Heart left ventricle (tissue), 16 donors: Measurements from ENCODE around the gene MIS18BP1. TPM values are rescaled to one million over a fixed set of nuclear protein-coding genes. Genes with fewer than 3 reads are reported as not detected.

ENCODE experiments used
- ATAC-seq, 4 donors: fragments of 200-7000 bp; cut with Tn5 transposase; one replicate each; pipeline ENCODE4 v1.9.1; 2020 to 2022; ENCODE audit warnings: moderate library complexity in 4 of 4, mild to moderate bottlenecking in 3 of 4, moderate number of reproducible peaks in 1 of 4
- DNase-seq, 5 donors: peaks; one replicate each; pipeline ENCODE4 v3.0.0-alpha.2; 2020
- H3K27ac ChIP-seq, 12 donors: fragments of 200-600 bp; sonication (generic) in 4 of 12; one replicate each; pipeline versions ENCODE4 v1.5.0 to v1.8.0; 2016 to 2022; ENCODE audit warnings: mild to moderate bottlenecking in 2 of 12
- H3K27me3 ChIP-seq, 9 donors: fragments of 200-600 bp; sonication (generic) in 2 of 9; one replicate each; pipeline versions ENCODE4 v1.5.1 to v1.8.0; 2016 to 2022; ENCODE audit warnings: mild to moderate bottlenecking in 3 of 9
- H3K36me3 ChIP-seq, 9 donors: fragments of 200-600 bp; sonication (generic) in 2 of 9; one replicate each; pipeline versions ENCODE4 v1.5.0 to v1.8.0; 2018 to 2022; ENCODE audit warnings: mild to moderate bottlenecking in 2 of 9
- H3K4me1 ChIP-seq, 12 donors: fragments of 200-600 bp; sonication (generic) in 4 of 12; one replicate each; pipeline versions ENCODE4 v1.5.0 to v1.8.0; 2016 to 2022; ENCODE audit warnings: mild to moderate bottlenecking in 3 of 12
- H3K4me3 ChIP-seq, 12 donors: fragments of 200-600 bp; sonication (generic) in 4 of 12; one replicate each; pipeline versions ENCODE4 v1.5.0 to v1.8.0; 2017 to 2022; ENCODE audit warnings: mild to moderate bottlenecking in 9 of 12, moderate library complexity in 4 of 12
- H3K9me3 ChIP-seq, 12 donors: fragments of 200-600 bp; sonication (generic) in 4 of 12; one replicate each; pipeline versions ENCODE4 v1.5.0 to v1.8.0; 2016 to 2022; ENCODE audit warnings: mild to moderate bottlenecking in 1 of 12
- POLR2A ChIP-seq, 2 donors: fragments of 450-650 bp; IDR thresholded peaks; one replicate each; pipeline ENCODE4 v1.6.1; 2017; ENCODE audit warnings: antibody characterized with exemption in 2 of 2, mild to moderate bottlenecking in 2 of 2, moderate library complexity in 2 of 2
- WGBS, 4 donors: extraction: QIAGEN DNeasy Blood & Tissue Kit in 2 of 4; methylation state at CpG; one replicate each; pipeline versions ENCODE4 v1.1.5 to v1.1.7; 2013 to 2018; 5-methylcytosine and 5-hydroxymethylcytosine counted together
- intact Hi-C, 10 donors: fragments of 100-400 bp; cut with DNase I; formaldehyde crosslinking; loops; one replicate each; pipeline versions ENCODE4 v1.11.1 to v1.14.2; 2022
- polyA plus RNA-seq, 2 donors: library from polyadenylated mRNA; stranded (reverse); fragments of 200-250 nt; gene quantifications; one replicate each; pipeline ENCODE4 v1.2.3, GENCODE V29; 2013
- total RNA-seq, 9 donors: library from RNA; depleted of rRNA in 2 of 9; stranded (reverse); fragments of >200 nt in 2 of 9; fragmentation: NEBNext Ultra II Directional in 3 of 9; extraction: Animal tissue kit (Norgen Biotek cat#: 25700) in 3 of 9; gene quantifications; one replicate each; pipeline versions ENCODE4 v1.1.0 to v1.2.4, GENCODE V29; 2016 to 2023
- TF ChIP-seq, protein P1 (sequence below), 12 donors: fragments of 200-600 bp; sonication (generic) in 4 of 12; IDR thresholded peaks; one replicate each; pipeline versions ENCODE4 v1.5.0 to v1.8.0; 2018 to 2022; ENCODE audit warnings: antibody characterized with exemption in 12 of 12, mild to moderate bottlenecking in 5 of 12
- donor health status: ischemic (EF 13 %, LVEDD 7.1; RV severe dilation, severe dysfunction).
- donor health status: healthy with polysubstance abuse.
- donor health status: DM: no; HTN: yes; CAD: no.
- donor health status: DM: no; HTN: no; CAD: no.
- donor health status: ischemic (EF 25% LVEDD 6.9; RV normal size, moderate dysfunction).
- donor health status: ischemic (EF 25% LVEDD 5.7; RV mildly dilated, moderate dysfunction).
- donor health status: healthy.
- donor health status: DM: yes; HTN: yes; CAD: no.
- donor health status: ischemic (EF 35%, LVEDD 5.7; RV mildly dilated, moderate dysfunction).
- donor health status: nonischemic (EF 11% LVEDD 7.7; RV severe dilation, severe dysfunction).
- donor health status: DM: yes; HTN: yes; CAD: no.
- donor health status: PGD.
- donor health status: ischemic (EF 29% LVEDD 5.4; RV normal size, mild dysfunction).
- donor health status: nonischemic (EF 23%, LVEDD 6.1; RV moderate dilation, normal function).

Gene MIS18BP1
- total and polyA plus RNA-seq, 11 donors, result 3.4 to 22.0 (median 6.8) TPM

DNA sequence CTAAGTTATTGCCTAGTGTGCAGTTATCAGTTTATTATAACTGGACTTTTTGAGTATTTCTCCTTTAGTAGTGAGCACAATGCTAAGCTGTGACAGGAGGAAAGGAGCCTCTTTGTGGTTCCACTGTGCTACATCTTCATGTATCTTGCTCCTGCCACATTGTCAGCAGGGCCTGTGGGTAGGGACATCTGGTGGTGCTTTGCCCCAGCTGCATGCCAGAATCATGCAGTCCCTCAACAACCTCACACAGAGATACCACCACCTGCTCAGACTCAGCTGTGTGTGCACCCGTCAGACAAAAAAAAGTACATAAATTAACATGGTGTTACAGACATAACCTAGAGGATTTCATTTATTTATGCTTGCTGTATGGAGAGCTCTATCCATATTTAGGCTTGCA, 51.1 kb downstream of the MIS18BP1 start:
- H3K4me3 ChIP-seq, result no peak overlapping the region
- no peaks in the 10 kb centered on the region for H3K27me3 ChIP-seq
- no peak overlapping the region for H3K27ac ChIP-seq
- 61 to 71% (median 64%) methylated on average over 1 of the region's 1 CpG for WGBS, 4 donors
- no peaks in the 10 kb centered on the region for H3K4me1 ChIP-seq
- TF ChIP-seq POLR2A (IDR thresholded peaks at IDR 0.05), result no peak
- TF ChIP-seq, protein P1, sequence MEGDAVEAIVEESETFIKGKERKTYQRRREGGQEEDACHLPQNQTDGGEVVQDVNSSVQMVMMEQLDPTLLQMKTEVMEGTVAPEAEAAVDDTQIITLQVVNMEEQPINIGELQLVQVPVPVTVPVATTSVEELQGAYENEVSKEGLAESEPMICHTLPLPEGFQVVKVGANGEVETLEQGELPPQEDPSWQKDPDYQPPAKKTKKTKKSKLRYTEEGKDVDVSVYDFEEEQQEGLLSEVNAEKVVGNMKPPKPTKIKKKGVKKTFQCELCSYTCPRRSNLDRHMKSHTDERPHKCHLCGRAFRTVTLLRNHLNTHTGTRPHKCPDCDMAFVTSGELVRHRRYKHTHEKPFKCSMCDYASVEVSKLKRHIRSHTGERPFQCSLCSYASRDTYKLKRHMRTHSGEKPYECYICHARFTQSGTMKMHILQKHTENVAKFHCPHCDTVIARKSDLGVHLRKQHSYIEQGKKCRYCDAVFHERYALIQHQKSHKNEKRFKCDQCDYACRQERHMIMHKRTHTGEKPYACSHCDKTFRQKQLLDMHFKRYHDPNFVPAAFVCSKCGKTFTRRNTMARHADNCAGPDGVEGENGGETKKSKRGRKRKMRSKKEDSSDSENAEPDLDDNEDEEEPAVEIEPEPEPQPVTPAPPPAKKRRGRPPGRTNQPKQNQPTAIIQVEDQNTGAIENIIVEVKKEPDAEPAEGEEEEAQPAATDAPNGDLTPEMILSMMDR (IDR thresholded peaks at IDR 0.05), result peak in 3 of 12 donors; percentile 5 to 22 (median 11)
- ATAC-seq (peak in 2 of 4 donors; percentile 39 to 54), DNase-seq (no peak)
- no peaks in the 10 kb centered on the region for H3K9me3 ChIP-seq
- H3K36me3 ChIP-seq, result peaks cover 0 to 63% (median 33%) of the 10 kb centered on the region in 9 donors
- intact Hi-C loops, result no loop called here

DNA sequence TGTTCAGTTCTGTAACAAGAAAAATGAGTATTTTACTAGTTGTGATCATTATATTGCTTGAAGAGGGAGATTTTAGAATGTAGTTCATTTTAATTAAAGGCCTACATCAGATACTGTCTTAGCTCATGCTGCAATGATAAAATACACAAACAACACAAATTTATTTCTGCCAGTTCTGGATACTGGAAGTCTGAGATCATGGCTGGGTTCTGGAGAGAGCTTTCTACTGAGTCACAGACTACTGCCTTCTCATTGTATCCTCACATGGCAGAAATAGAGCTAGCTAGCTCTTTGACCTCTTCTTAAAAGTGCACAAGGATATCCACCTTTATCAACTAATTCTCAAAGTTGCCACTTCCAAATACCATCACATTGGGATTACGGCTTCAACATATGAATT, 53.8 kb downstream of the MIS18BP1 start:
- Histone ChIP-seq H3K9me3 (no peaks in the 10 kb centered on the region), H3K27me3 (no peaks in the 10 kb centered on the region), H3K4me3 (no peak overlapping the region), H3K4me1 (no peaks in the 10 kb centered on the region), H3K36me3 (peaks cover 0 to 39% (median 25%) of the 10 kb centered on the region in 9 donors), H3K27ac (no peak overlapping the region)
- TF ChIP-seq, protein P1 (IDR thresholded peaks at IDR 0.05), result no peak
- no peak for TF ChIP-seq POLR2A (IDR thresholded peaks at IDR 0.05)
- intact Hi-C loops, result no loop called here
- ATAC-seq, result no peak
- 93 to 100% (median 96%) methylated on average over 1 of the region's 1 CpG for whole genome bisulfite sequencing, 4 donors
- DNase-seq, result no peak

DNA sequence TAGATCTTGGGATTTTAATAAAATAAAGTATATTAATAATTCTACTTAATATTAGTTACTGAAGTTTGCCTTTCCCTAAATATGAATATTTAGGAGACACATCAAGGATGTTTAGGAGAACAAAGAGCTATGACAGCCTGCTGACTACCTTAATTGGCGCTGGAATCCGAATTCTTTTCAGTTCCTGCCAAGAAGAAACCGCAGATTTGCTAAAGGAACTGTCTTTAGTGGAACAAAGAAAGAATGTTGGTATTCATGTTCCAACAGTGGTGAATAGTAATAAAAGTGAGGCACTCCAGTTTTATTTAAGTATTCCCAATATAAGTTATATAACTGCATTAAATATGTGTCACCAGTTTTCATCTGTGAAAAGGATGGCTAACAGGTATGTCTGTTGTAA, 54.5 kb downstream of the MIS18BP1 start:
- Histone ChIP-seq H3K27me3 (no peaks in the 10 kb centered on the region), H3K36me3 (peaks cover 0 to 33% (median 18%) of the 10 kb centered on the region in 9 donors), H3K27ac (no peak overlapping the region), H3K4me1 (no peaks in the 10 kb centered on the region), H3K4me3 (no peak overlapping the region), H3K9me3 (no peaks in the 10 kb centered on the region)
- intact Hi-C loops, result no loop called here
- no peak for DNase-seq
- no peak for ATAC-seq
- 80 to 88% (median 86%) methylated on average over 3 of the region's 3 CpGs for WGBS, 4 donors
- TF ChIP-seq, protein P1 (IDR thresholded peaks at IDR 0.05), result no peak
- no peak for TF ChIP-seq POLR2A (IDR thresholded peaks at IDR 0.05)

DNA sequence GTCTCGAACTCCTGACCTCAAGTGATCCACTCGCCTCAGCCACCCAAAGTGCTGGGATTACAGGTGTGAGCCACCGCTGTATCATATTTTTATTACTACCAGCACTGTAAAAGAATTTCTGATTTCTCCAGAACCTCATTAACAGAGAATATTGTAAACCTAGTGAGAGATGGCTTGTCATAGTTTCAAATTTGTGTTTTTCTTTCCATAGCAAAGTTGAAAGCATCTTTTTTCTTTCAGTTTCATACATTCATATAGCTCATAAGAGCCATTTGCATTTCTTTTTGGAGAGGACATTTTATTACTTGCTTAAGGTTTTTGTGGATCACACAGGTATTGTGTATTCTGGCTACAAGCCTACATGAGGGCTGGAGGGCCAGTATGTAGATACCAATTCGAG, 58.0 kb downstream of the MIS18BP1 start:
- no peak overlapping the region for H3K4me3 ChIP-seq
- intact Hi-C loops, result no loop called here
- peaks cover 0 to 8% (median 0%) of the 10 kb centered on the region in 9 donors for H3K36me3 ChIP-seq
- TF ChIP-seq POLR2A (IDR thresholded peaks at IDR 0.05), result no peak
- TF ChIP-seq, protein P1 (IDR thresholded peaks at IDR 0.05), result no peak
- 79 to 87% (median 86%) methylated on average over 4 of the region's 4 CpGs for WGBS, 4 donors
- ATAC-seq, result no peak
- no peaks in the 10 kb centered on the region for H3K9me3 ChIP-seq
- H3K27me3 ChIP-seq, result no peaks in the 10 kb centered on the region
- no peak for DNase-seq
- no peak overlapping the region for H3K27ac ChIP-seq
- H3K4me1 ChIP-seq, result no peaks in the 10 kb centered on the region
